Femur (tissue), 1 donor: ENCODE results near the gene TPTE2.
"Not testable (repeated sequence)": the region's sequence is repeated elsewhere in the genome, so short reads cannot be mapped to it uniquely, and the experiment has no call there.

Experiments used
- DNase-seq: peaks from one replicate; pipeline ENCODE4 v3.0.0-alpha.2; 2017

Gene TPTE2

GRCh38 chr13:19561585-19561984 lies 253 bp upstream of the TPTE2 start:
- DNase-seq: no peak

GRCh38 chr13:19560672-19561071 lies 660 bp downstream of the TPTE2 start:
- DNase-seq: not testable (repeated sequence)

- not testable (repeated sequence) for DNase-seq
Measured at GRCh38 chr13:19559739-19560138, 1.6 kb downstream of the TPTE2 start.

GRCh38 chr13:19557287-19557686 lies 4.0 kb downstream of the TPTE2 start:
- DNase-seq: not testable (repeated sequence)

GRCh38 chr13:19549245-19549644 lies 12.1 kb downstream of the TPTE2 start:
- not testable (repeated sequence) for DNase-seq

- DNase-seq: not testable (repeated sequence)
Measured at GRCh38 chr13:19525634-19526033, 35.7 kb downstream of the TPTE2 start.

- no peak for DNase-seq
Measured at GRCh38 chr13:19519049-19519448, 42.3 kb downstream of the TPTE2 start.

GRCh38 chr13:19507623-19508022 lies 53.7 kb downstream of the TPTE2 start:
- DNase-seq: not testable (repeated sequence)

GRCh38 chr13:19460126-19460525 lies 101.2 kb downstream of the TPTE2 start:
- not testable (repeated sequence) for DNase-seq

- DNase-seq: not testable (repeated sequence)
Measured at GRCh38 chr13:19439056-19439686, 122.2 kb downstream of the TPTE2 start.

- DNase-seq: not testable (repeated sequence)
Measured at GRCh38 chr13:19437780-19438179, 123.6 kb downstream of the TPTE2 start.

GRCh38 chr13:19422236-19422635 lies 139.1 kb downstream of the TPTE2 start:
- DNase-seq: not testable (repeated sequence)

- DNase-seq: not testable (repeated sequence)
Measured at GRCh38 chr13:19412494-19412893, 148.8 kb downstream of the TPTE2 start.

GRCh38 chr13:19382746-19383511 lies 178.4 kb downstream of the TPTE2 start:
- not testable (repeated sequence) for DNase-seq

GRCh38 chr13:19382111-19382510 lies 179.2 kb downstream of the TPTE2 start:
- no peak for DNase-seq
